ENCODE data around the gene ADO. TPM values are rescaled to one million over a fixed set of nuclear protein-coding genes. Genes with fewer than 3 reads are reported as not detected.

ADO gene
- total RNA-seq, 1 donor from 2014 or later: 16.3 TPM

DNA sequence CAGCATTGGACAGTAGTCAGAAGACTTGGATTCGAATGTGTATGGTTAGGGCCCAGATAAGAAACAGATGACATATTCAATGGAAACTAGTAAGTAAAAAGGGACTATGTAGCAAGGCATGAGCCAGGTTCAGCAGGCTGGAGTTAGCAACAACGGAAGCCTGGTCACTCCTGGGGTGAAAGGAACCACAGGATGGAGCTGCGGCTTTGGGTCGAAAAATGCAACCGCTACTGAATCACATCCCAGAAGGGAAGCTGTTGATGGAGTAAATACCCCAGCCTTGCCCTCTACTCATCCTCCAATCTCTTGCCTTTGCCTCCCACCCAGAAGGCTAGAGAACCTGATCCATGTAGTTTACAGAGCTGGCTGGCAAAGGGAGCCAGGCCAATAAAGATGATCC lies 49.2 kb downstream of the ADO start:
- no peak for DNase-seq (ENCODE audit: low read depth)
- no peaks in the 10 kb centered on the region for H3K27me3 ChIP-seq (ENCODE audit: control insufficient read depth, insufficient read depth, low read length)
- no peak for FAIRE-seq
- no peak overlapping the region for H3K4me3 ChIP-seq (ENCODE audit: low read depth, low read length)
- H3K36me3 ChIP-seq (ENCODE audit: control insufficient read depth, insufficient read depth, low read length): no peaks in the 10 kb centered on the region
- no peak for TF ChIP-seq CTCF (IDR thresholded peaks at IDR 0.05; ENCODE audit: insufficient read depth, low read length, severe bottlenecking)

DNA sequence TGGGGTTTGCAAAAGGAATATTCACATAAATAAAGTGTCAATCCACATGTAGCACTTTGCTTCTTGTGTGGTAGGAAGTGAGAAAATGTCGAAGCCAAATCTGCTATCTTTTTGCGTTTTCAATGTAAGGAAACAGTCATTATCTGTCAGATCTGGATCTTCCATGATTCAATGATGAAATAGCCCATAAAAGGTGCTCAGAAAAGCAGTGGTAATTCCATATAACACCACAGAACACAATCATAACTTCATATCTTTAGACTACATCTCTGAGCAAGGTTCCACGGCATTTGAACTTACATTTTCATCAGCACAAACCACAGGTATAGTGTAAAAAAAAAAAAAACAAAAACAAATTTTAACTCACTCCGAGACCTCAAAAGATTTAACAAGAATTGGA lies 51.5 kb downstream of the ADO start:
- Histone ChIP-seq H3K27me3 (ENCODE audit: control insufficient read depth, insufficient read depth, low read length) (no peaks in the 10 kb centered on the region), H3K4me3 (ENCODE audit: low read depth, low read length) (no peak overlapping the region), H3K36me3 (ENCODE audit: control insufficient read depth, insufficient read depth, low read length) (no peaks in the 10 kb centered on the region)
- FAIRE-seq: no peak
- no peak for DNase-seq (ENCODE audit: low read depth)
- TF ChIP-seq CTCF (IDR thresholded peaks at IDR 0.05; ENCODE audit: insufficient read depth, low read length, severe bottlenecking): no peak

Other genes starting within 250 kb of the ADO start
- gene EGR2, start 11.6 kb downstream of the ADO start, total RNA-seq: 0.13 and 0.26 TPM in 2 replicates